ENCODE measurements around the gene DUOXA1.

- no peak for TF ChIP-seq EP300 (IDR thresholded peaks at IDR 0.05)
- TF ChIP-seq POLR2A (IDR thresholded peaks at IDR 0.05): no peak
- no peak for TF ChIP-seq CTCF (IDR thresholded peaks at IDR 0.05)
Measured at GRCh38 chr15:45133561-45133920, 3.9 kb upstream of the DUOXA1 start.

Data from ovary (tissue), 3 donors.